ENCODE results near the gene PHLPP1. TPM values are rescaled to one million over a fixed set of nuclear protein-coding genes. Genes with fewer than 3 reads are reported as not detected.
A peak's percentile ranks its signal among the peaks of the same experiment; 100 is the strongest.

Gene PHLPP1
- total RNA-seq, 1 experiment from 2014 or later, result 14.7 TPM

DNA sequence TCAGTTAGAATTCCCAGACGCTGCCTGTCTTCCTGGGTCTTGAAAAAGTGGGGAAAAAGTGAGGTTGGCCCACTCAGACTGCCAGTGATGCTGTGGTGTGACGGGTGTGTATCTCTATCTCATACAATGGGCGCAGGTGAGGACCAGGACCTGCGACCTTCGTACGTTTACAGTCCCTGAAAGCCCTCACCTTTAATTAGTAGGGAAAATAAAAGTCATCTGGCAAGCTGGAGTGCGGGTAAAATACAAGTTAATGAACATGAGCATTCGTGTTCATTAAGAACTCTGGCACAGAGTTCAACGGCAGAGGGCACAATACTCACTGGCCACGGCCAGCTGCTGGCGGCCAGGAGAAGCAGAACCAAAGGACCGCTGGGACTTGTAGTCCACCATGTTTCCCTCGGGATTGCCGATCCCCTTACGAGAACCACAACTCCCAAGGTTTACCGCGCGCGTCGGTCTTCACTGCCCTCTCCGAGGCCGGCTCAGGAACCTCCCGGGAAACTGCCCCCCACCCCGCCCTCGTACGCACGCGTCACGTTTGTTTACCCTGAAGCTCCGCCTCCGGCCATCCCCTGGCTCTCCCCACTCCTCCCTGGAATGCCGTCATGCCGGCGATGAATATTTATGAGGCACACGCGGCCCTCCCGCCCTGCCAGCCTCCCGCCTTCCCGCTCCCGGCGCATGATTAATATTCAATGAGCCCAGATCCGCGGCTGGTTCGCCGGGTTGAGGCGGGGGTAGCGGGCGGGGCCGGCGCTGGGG lies 488 bp upstream of the PHLPP1 start:
- Histone ChIP-seq H2AFZ (ENCODE audit: low read depth, low read length, poor library complexity, severe bottlenecking) (peak overlapping the region; percentile 93), H3K27me3 (ENCODE audit: insufficient read depth, low read length) (no peaks in the 10 kb centered on the region), H3K9me3 (ENCODE audit: control insufficient read depth in 1 of 2, insufficient read depth in 1 of 2, low read depth in 1 of 2, low read length in 2 of 2) (no peaks in the 10 kb centered on the region), H3K4me1 (ENCODE audit: control insufficient read depth in 1 of 2, insufficient read depth in 2 of 2, low read length in 2 of 2) (peaks cover 8 to 27% of the 10 kb centered on the region in 2 experiments), H3K4me2 (ENCODE audit: low read length) (peak overlapping the region; percentile 79), H4K20me1 (ENCODE audit: insufficient read depth) (no peaks in the 10 kb centered on the region), H3K27ac (ENCODE audit: low read depth, low read length) (no peak overlapping the region), H3K9ac (ENCODE audit: low read length) (peak overlapping the region; percentile 72), H3K9me2 (ENCODE audit: insufficient read depth) (no peaks in the 10 kb centered on the region), H3K36me3 (ENCODE audit: control insufficient read depth in 1 of 2, insufficient read depth in 2 of 2, low read length in 2 of 2) (no peaks in the 10 kb centered on the region), H3K4me3 (replicated peaks in 1 of 2; ENCODE audit: low read depth in 1 of 2, low read length in 2 of 2) (peak overlapping the region; percentile 51 to 59), H3K79me2 (ENCODE audit: insufficient read depth, low read length) (peaks cover 23% of the 10 kb centered on the region)
- DNase-seq (ENCODE audit: low read depth, low spot score) (peak; percentile 99), ATAC-seq (peak; percentile 90)
- TF ChIP-seq TCF7L2 (IDR thresholded peaks at IDR 0.05; ENCODE audit: borderline replicate concordance, extremely low read depth, insufficient read depth, insufficient read length) (peak; percentile 14), POLR2AphosphoS5 (IDR thresholded peaks at IDR 0.05; ENCODE audit: low read depth, low read length) (peak; percentile 40; the same call in 1 of the 2 replicates), SIN3A (IDR thresholded peaks at IDR 0.05; ENCODE audit: low read depth) (no peak), CBX3 (IDR thresholded peaks at IDR 0.05; ENCODE audit: low read depth) (no peak)
- TF ChIP-seq, protein P1, sequence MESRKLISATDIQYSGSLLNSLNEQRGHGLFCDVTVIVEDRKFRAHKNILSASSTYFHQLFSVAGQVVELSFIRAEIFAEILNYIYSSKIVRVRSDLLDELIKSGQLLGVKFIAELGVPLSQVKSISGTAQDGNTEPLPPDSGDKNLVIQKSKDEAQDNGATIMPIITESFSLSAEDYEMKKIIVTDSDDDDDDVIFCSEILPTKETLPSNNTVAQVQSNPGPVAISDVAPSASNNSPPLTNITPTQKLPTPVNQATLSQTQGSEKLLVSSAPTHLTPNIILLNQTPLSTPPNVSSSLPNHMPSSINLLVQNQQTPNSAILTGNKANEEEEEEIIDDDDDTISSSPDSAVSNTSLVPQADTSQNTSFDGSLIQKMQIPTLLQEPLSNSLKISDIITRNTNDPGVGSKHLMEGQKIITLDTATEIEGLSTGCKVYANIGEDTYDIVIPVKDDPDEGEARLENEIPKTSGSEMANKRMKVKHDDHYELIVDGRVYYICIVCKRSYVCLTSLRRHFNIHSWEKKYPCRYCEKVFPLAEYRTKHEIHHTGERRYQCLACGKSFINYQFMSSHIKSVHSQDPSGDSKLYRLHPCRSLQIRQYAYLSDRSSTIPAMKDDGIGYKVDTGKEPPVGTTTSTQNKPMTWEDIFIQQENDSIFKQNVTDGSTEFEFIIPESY (IDR thresholded peaks at IDR 0.05; ENCODE audit: extremely low read depth, insufficient replicate concordance, low read length), result no peak
- TF ChIP-seq, protein P2, sequence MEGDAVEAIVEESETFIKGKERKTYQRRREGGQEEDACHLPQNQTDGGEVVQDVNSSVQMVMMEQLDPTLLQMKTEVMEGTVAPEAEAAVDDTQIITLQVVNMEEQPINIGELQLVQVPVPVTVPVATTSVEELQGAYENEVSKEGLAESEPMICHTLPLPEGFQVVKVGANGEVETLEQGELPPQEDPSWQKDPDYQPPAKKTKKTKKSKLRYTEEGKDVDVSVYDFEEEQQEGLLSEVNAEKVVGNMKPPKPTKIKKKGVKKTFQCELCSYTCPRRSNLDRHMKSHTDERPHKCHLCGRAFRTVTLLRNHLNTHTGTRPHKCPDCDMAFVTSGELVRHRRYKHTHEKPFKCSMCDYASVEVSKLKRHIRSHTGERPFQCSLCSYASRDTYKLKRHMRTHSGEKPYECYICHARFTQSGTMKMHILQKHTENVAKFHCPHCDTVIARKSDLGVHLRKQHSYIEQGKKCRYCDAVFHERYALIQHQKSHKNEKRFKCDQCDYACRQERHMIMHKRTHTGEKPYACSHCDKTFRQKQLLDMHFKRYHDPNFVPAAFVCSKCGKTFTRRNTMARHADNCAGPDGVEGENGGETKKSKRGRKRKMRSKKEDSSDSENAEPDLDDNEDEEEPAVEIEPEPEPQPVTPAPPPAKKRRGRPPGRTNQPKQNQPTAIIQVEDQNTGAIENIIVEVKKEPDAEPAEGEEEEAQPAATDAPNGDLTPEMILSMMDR (IDR thresholded peaks at IDR 0.05 in 2 of 3, conservative IDR thresholded peaks at IDR 0.05 in 1 of 3; ENCODE audit: borderline replicate concordance in 1 of 3, insufficient read depth in 1 of 3, low read depth in 2 of 3, low read length in 2 of 3), result peak in 2 of 3 experiments; percentile 72 to 77; a peak in 4 of 6 replicates
- BruUV-seq (replicated peaks), result no TSS peak
- intact Hi-C loops (cut with micrococcal nuclease), result loop anchor here (1.0 to 5.0 kb wide), 3 partner anchors 157 to 267 kb away; no protein-coding TSS in a partner anchor
- CTCF ChIA-PET, result interaction anchor here (0.6 to 1.7 kb wide), 14 partner anchors 9 to 268 kb away, joined by 3 to 24 read pairs (median 4); no protein-coding TSS in a partner anchor
- RAD21 ChIA-PET (ENCODE audit: low non-redundant PET in 1 of 2, low total read pairs in 2 of 2, uncharacterized antibody in 2 of 2, unreplicated experiment in 2 of 2), result interaction anchor here (0.7 to 1.2 kb wide), 4 partner anchors 243 to 725 kb away, joined by 3 to 7 read pairs (median 3); no protein-coding TSS in a partner anchor
- POLR2A ChIA-PET, result no interaction called here

All from HCT116 (cell line).